ENCODE results near the gene IFT57.
A peak's percentile ranks its signal among the peaks of the same experiment; 100 is the strongest.

The IFT57 gene

DNA sequence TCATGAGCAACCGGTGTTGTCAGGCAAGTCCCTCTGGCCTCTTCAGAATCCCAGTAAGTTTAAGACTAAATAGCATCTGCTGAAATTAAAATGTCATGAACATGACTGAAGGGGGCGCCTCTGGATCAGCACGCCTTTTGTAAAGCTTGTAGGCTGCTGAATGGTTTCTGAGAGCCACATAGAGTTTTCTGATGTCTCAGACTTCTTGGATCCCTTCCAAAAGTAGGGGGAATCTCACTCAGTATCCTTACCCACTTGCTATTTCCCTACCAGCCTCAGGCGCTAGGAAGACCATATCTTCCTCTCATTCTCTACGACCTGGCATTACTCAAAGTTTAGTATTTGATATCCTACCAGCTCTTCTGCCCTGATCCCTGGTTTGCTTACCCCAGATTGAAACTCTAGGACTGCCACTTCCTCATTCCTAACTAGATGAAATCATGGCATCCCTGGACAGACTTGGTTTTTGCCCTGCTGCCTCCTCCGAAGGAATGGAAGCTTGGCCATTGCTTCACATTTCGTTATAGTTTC lies 68.7 kb downstream of the IFT57 start:
- peak; percentile 50 for DNase-seq (ENCODE audit: extremely low spot score)
- ChIA-PET CTCF (interaction anchor here (0.7 to 1.9 kb wide), 5 partner anchors 20 to 324 kb away, joined by 3 to 18 read pairs (median 4); partner anchors contain the start of gene IFT57), POLR2A (no interaction called here)
- TF ChIP-seq TARDBP (IDR thresholded peaks at IDR 0.05), result no peak
- TF ChIP-seq SP1 (IDR thresholded peaks at IDR 0.05), result no peak
- no peak for TF ChIP-seq CTBP1 (IDR thresholded peaks at IDR 0.05; ENCODE audit: borderline replicate concordance)
- no peak for TF ChIP-seq SUZ12 (IDR thresholded peaks at IDR 0.05)
- no peak for TF ChIP-seq LEF1 (IDR thresholded peaks at IDR 0.05; ENCODE audit: borderline replicate concordance)
- TF ChIP-seq ARNT (IDR thresholded peaks at IDR 0.05), result no peak
- no peak for TF ChIP-seq FOXA1 (IDR thresholded peaks at IDR 0.05)
- TF ChIP-seq FOXK2 (IDR thresholded peaks at IDR 0.05), result no peak
- no peak for TF ChIP-seq BHLHE40 (IDR thresholded peaks at IDR 0.05; ENCODE audit: borderline replicate concordance)
- no peak for TF ChIP-seq NFRKB (IDR thresholded peaks at IDR 0.05)
- TF ChIP-seq ZNF384 (IDR thresholded peaks at IDR 0.05), result no peak
- TF ChIP-seq, protein P1, sequence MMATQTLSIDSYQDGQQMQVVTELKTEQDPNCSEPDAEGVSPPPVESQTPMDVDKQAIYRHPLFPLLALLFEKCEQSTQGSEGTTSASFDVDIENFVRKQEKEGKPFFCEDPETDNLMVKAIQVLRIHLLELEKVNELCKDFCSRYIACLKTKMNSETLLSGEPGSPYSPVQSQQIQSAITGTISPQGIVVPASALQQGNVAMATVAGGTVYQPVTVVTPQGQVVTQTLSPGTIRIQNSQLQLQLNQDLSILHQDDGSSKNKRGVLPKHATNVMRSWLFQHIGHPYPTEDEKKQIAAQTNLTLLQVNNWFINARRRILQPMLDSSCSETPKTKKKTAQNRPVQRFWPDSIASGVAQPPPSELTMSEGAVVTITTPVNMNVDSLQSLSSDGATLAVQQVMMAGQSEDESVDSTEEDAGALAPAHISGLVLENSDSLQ (IDR thresholded peaks at IDR 0.05), result no peak
- no peak for TF ChIP-seq FOXM1 (IDR thresholded peaks at IDR 0.05; ENCODE audit: borderline replicate concordance)
- TF ChIP-seq HDGF (IDR thresholded peaks at IDR 0.05; ENCODE audit: borderline replicate concordance), result no peak
- TF ChIP-seq L3MBTL2 (conservative IDR thresholded peaks at IDR 0.05), result no peak
- TF ChIP-seq ELF4 (IDR thresholded peaks at IDR 0.05), result no peak

DNA sequence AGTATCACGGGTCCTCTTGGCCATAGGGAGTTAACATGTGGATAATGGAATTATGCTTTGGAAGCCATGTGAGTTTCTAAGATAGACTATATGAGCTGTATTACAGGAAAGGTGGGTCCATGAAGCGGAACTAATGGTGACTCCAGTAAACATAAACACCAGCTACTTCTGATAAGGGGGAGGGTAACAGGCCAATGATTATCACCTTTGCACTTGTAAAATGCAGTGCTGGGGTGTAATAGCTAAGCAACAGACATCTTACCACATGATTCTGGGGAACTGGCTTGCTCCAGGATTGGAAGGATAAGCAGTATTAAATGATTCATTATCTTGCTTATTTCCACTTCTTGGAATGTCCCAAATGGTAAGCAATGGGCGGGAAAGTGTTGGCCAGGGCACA lies 70.0 kb downstream of the IFT57 start:
- DNase-seq (ENCODE audit: extremely low spot score), result no peak
- ChIA-PET CTCF (interaction anchor here (1.7 kb wide), 1 partner anchor 29 kb away, joined by 4 read pairs; no protein-coding TSS in a partner anchor), POLR2A (no interaction called here)
- TF ChIP-seq ELF4 (IDR thresholded peaks at IDR 0.05) (no peak), TARDBP (IDR thresholded peaks at IDR 0.05) (no peak), FOXK2 (IDR thresholded peaks at IDR 0.05) (no peak), HDGF (IDR thresholded peaks at IDR 0.05; ENCODE audit: borderline replicate concordance) (no peak), BHLHE40 (IDR thresholded peaks at IDR 0.05; ENCODE audit: borderline replicate concordance) (no peak), L3MBTL2 (conservative IDR thresholded peaks at IDR 0.05) (no peak), FOXM1 (IDR thresholded peaks at IDR 0.05; ENCODE audit: borderline replicate concordance) (no peak), SP1 (IDR thresholded peaks at IDR 0.05) (no peak), FOXA1 (IDR thresholded peaks at IDR 0.05) (no peak), CTBP1 (IDR thresholded peaks at IDR 0.05; ENCODE audit: borderline replicate concordance) (no peak), LEF1 (IDR thresholded peaks at IDR 0.05; ENCODE audit: borderline replicate concordance) (no peak), SUZ12 (IDR thresholded peaks at IDR 0.05) (no peak), ARNT (IDR thresholded peaks at IDR 0.05) (no peak), NFRKB (IDR thresholded peaks at IDR 0.05) (no peak), ZNF384 (IDR thresholded peaks at IDR 0.05) (no peak)
- TF ChIP-seq, protein P1 (IDR thresholded peaks at IDR 0.05), result no peak

GRCh38 chr3:108150200-108150599 lies 72.0 kb downstream of the IFT57 start:
- DNase-seq (ENCODE audit: extremely low spot score), result no peak
- CTCF ChIA-PET, result no interaction called here
- POLR2A ChIA-PET, result no interaction called here
- TF ChIP-seq ZNF384 (IDR thresholded peaks at IDR 0.05), result no peak
- no peak for TF ChIP-seq CTBP1 (IDR thresholded peaks at IDR 0.05; ENCODE audit: borderline replicate concordance)
- no peak for TF ChIP-seq ELF4 (IDR thresholded peaks at IDR 0.05)
- no peak for TF ChIP-seq TARDBP (IDR thresholded peaks at IDR 0.05)
- TF ChIP-seq FOXK2 (IDR thresholded peaks at IDR 0.05), result no peak
- no peak for TF ChIP-seq SUZ12 (IDR thresholded peaks at IDR 0.05)

DNA sequence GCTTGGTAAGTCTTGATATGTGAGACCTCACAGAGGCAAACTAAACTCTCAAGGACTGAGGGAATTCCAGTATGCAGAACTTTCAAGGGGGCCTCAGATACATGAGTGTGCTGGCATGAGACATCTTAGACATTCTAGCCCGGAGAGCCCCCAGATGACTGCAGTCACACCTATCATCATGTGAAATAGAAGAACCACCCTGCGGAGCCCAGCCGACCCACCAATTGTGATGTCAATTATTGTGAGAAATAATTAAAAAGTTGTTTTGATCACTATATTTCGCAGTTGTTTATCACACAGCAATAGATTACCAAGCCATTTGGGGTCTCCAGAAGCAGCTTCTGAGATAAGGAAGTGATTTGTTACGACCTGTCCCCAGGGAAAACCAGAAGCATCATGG lies 76.1 kb downstream of the IFT57 start:
- no peak for DNase-seq (ENCODE audit: extremely low spot score)
- TF ChIP-seq SP1 (IDR thresholded peaks at IDR 0.05), result no peak
- no peak for TF ChIP-seq FOXK2 (IDR thresholded peaks at IDR 0.05)
- TF ChIP-seq SUZ12 (IDR thresholded peaks at IDR 0.05), result no peak
- POLR2A ChIA-PET, result no interaction called here
- CTCF ChIA-PET, result interaction anchor here (0.5 kb wide), 1 partner anchor 89 kb away, joined by 3 read pairs; no protein-coding TSS in a partner anchor

DNA sequence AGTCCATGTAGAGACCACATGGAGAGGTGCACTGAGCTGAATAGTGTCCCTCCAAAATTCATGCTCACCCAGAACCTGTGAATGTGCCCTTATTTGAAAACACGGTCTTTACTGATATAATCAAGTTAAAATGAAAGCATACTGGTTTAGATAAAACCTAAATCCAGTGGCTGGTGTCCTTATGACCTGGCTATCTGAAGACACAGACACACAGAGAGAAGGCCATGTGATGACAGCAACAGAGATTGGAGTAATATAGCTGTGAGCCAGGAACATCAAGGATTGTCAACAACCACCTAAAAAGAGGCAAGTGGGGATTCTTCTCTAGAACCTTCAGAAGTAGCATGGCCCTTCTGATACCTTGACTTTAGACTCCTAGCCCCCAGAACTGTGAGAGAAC lies 76.6 kb downstream of the IFT57 start:
- no peak for DNase-seq (ENCODE audit: extremely low spot score)
- POLR2A ChIA-PET, result no interaction called here
- TF ChIP-seq FOXA1 (IDR thresholded peaks at IDR 0.05) (no peak), TARDBP (IDR thresholded peaks at IDR 0.05) (no peak), ZNF384 (IDR thresholded peaks at IDR 0.05) (no peak), BHLHE40 (IDR thresholded peaks at IDR 0.05; ENCODE audit: borderline replicate concordance) (no peak), FOXM1 (IDR thresholded peaks at IDR 0.05; ENCODE audit: borderline replicate concordance) (no peak), ARNT (IDR thresholded peaks at IDR 0.05) (no peak), CTBP1 (IDR thresholded peaks at IDR 0.05; ENCODE audit: borderline replicate concordance) (no peak), HDGF (IDR thresholded peaks at IDR 0.05; ENCODE audit: borderline replicate concordance) (no peak), L3MBTL2 (conservative IDR thresholded peaks at IDR 0.05) (no peak), NFRKB (IDR thresholded peaks at IDR 0.05) (no peak), FOXK2 (IDR thresholded peaks at IDR 0.05) (no peak), SUZ12 (IDR thresholded peaks at IDR 0.05) (no peak), LEF1 (IDR thresholded peaks at IDR 0.05; ENCODE audit: borderline replicate concordance) (no peak)
- CTCF ChIA-PET, result interaction anchor here (0.5 to 0.6 kb wide), 2 partner anchors 89 to 140 kb away, joined by 3 read pairs; no protein-coding TSS in a partner anchor

DNA sequence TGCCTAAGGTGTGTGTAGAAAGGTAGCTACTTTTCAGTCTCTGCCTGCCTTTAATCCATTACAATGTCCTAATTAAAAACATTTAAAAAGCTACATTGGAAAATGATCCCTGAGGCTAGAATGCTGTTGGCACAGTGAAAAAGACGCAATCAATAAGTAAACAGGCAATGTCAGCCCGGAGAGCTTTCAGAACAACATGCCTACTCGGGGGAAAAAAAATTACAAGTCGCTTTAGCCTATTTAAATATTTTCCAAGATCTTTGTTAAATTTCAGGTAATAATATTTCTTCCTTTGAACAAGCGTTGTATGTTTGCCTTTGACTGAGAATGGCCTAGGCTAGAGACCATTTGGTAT lies 84.8 kb downstream of the IFT57 start:
- ChIA-PET POLR2A (no interaction called here), CTCF (interaction anchor here (1.2 kb wide), 1 partner anchor 282 kb away, joined by 3 read pairs; no protein-coding TSS in a partner anchor)
- TF ChIP-seq BHLHE40 (IDR thresholded peaks at IDR 0.05; ENCODE audit: borderline replicate concordance), result no peak
- no peak for TF ChIP-seq TARDBP (IDR thresholded peaks at IDR 0.05)
- TF ChIP-seq FOXK2 (IDR thresholded peaks at IDR 0.05), result no peak
- no peak for TF ChIP-seq NFRKB (IDR thresholded peaks at IDR 0.05)
- no peak for DNase-seq (ENCODE audit: extremely low spot score)

All from HEK293T (cell line).